ENCODE measurements around the gene EPB41L4A.

Gene EPB41L4A

DNA sequence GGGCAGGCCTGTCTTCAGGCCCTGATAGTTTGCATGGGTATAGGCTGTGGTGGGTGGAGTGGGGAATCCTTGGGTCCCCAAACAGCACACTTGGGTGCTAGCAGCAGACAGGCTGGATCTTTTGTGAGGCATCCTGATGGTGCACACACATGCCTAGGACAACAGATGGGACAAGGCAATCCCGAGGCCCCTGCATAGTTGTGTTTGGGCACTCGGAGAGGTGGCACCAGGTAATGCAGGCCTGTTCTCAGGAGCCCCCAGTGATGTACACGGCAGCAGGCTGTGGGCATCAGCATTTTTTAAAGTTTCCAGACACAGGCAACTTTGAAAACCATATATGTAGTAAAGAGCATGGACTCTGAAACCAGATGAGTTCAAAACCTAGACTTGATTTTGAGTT is 65.4 kb downstream of the EPB41L4A start:
- no peak for DNase-seq

DNA sequence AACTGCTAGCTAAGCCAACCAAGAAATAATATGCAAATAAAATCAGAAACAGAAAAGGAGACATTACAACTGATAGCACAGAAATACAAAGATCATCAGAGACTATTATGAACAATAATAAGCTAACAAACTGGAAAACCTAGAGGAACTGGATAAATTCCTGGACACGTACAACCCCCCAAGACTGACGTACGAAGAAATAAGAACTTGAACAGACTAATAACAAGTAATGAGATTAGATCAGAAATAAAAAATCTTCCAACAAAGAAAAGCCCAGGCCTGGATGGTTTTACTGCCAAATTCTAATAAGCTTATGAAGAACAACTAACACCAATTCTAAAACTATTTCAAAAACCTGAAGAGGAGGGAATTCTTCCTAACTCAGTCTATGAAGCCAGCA is 67.9 kb downstream of the EPB41L4A start:
- DNase-seq: no peak

- DNase-seq: no peak
Observed at GRCh38 chr5:112350626-112351025, 68.5 kb downstream of the EPB41L4A start.

DNA sequence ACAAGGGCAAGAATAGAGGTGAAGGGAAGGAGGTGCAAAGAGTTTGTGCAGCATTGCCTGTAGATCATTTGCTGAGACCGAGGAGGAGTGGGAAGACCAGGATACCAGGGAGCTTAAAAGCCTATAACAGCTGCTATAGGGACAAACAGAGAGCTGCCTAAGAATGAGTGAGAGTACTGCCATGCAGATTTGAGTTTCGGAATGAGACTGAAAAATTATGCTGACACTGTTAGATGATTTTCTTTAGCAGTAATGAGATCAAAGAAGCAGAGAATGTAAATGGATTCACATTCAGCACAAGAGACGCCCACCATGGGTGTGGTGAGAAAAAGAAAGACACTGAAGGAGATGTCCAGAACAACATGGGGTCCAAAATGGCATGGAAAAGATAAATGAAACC is 69.7 kb downstream of the EPB41L4A start:
- DNase-seq: no peak

DNA sequence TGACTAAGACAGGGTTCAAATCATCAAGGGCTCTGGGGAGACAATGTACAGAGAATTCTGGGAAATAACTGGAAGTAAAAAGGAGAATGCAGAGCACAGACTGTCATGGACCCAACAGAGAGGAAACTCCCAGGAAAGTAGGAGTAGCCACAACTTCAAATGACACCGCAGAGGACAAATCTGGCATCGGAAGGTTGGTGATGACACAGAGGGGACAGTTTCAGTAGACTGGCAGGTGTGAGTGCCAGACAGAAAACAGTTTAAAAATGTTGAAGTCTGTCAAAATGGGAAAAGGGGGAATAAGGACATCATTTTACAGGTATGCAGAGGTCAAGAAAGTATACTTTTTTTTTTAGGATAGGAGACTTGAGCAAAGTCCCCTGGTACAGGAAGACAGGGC is 70.2 kb downstream of the EPB41L4A start:
- no peak for DNase-seq

DNA sequence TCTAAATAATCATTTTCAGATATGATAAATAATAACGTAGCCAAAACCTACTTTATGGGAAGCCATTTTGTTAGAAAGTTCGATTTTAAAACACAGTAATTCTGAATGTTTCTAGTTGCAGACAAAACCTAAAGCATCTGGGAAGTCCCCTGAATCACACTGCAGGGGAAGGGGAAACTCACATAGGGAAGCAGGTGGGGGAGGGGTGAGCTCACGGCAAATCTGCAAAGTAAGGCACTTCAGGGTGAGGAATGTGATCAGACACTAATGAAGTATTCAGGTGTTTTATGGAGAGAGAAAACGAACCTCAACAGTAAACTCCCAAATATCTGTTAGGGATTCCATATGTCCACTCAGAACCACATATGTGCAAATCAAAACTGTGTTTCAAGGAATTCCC is 70.7 kb downstream of the EPB41L4A start:
- DNase-seq: no peak

DNA sequence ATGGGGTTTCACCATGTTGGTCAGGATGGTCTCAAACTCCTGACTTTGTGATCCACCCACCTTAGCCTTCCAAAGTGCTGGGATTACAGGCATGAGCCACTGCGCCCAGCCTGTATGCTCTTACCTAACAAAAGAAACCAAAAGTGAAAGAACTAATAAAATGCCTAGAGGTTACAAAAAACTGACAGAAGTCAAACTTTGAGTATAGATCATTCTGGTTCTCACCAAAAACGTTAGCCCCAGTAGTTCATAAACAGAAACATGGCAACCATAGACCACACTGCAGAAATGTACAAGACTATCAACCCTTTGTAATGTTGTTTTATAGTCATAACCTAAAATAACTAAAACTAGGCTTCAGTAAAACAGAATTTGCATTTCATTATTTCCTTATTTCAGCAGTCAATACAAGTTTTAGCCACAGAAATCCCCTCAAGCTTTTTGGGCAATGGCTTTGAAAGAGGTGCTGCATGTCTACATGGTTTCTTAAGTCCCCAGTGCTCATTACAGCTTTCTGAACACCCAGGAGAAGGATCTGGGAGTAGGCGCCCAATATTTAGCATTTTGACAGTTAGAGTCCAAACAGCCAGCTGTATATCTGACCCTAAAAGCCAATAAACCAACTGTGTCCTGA is 72.5 kb downstream of the EPB41L4A start:
- no peak for DNase-seq

DNA sequence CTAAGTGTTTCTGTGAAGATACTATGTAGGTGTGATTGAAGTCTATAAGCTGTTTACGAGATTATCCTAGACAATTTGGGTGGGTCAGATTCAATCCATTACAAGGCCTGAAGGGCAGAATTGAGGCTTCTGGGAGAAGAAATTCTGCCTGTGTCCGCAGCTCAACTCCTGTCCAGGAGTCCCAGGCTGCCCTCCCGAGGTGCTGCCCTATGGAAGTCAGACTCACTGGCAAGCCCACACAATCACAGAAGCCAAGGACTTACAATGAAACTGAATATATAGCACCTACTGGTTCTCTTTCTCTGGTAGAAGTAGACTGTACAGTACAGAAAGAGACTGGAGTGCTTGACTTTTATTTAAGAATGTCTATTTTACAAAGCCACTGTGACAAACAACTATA is 74.5 kb downstream of the EPB41L4A start:
- no peak for DNase-seq

- no peak for DNase-seq
Observed at GRCh38 chr5:112342389-112342788, 76.7 kb downstream of the EPB41L4A start.

DNA sequence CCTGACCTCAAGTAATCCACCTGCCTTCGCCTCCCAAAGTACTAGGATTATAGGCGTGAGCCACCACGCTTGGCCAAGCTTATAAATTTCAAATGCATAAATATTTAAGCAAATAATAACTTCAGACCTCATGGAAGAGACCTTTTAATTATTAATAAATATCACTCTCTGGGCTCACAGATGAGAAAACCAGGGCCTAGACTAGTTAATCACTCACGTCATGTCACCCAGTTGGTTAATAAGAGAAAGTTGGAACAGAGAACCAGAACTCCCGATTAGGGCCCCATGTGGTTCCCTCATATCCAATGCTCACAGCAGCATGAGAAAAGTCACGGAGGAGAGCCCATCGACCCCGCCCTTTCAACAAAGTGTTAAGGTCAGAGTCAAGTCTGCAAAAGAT is 79.3 kb downstream of the EPB41L4A start:
- DNase-seq: no peak

DNA sequence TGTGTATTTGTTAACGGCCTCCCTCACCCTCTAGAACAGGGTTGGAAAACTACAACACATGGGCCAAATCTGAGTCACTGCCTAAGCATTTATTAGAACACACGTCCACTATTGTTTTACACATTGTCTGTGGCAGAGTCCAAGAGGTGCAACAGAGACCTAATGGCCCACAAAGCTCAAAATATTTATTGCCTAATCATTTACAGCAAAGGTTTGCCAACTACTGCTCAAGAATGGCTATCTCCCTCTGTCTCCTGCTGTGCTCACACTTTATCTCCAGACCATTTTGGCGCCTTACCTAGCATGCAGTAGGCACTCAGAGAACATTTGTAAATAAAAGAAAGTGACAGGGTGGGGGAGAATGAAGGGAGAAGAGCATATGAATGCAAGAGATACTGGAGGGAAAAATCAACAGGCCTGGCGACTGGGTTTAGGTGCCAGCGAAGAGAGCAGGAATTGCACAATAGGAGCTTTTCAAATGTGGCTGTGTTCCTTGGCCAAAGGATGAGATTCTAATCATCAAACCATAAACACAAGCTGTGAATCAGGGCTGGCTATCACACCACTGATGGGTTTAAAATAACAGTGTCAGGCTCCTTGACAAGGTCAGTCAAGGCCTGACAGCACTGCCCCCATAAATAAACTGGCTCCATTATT is 80.3 kb downstream of the EPB41L4A start:
- no peak for DNase-seq

DNA sequence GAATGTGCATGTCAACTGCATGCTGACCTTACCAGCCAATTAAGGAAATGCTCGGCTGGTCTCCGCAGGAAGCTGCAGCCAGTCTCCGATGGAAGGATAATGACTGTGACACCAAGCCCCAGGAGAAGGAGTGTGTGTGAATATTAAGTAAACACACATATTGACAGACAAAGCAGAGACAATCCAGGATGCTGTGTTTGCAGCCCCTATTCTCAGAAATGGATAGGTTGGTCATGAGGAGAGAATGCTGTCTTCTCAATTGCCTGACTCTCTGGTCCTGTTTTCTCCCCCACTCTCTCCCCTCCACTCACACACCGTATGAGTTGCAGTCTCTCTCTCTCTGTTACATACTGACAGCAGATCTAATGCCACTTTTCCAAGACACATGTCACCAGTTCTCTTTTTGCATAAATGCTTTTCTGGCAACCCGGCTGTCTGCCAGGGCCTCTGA is 85.7 kb downstream of the EPB41L4A start:
- no peak for DNase-seq

GRCh38 chr5:112331892-112332291 is 87.2 kb downstream of the EPB41L4A start:
- DNase-seq: no peak

- no peak for DNase-seq
Observed at GRCh38 chr5:112329419-112330090, 89.5 kb downstream of the EPB41L4A start.

GRCh38 chr5:112323166-112323565 is 95.9 kb downstream of the EPB41L4A start:
- no peak for DNase-seq

- no peak for DNase-seq
Observed at GRCh38 chr5:112320408-112320807, 98.7 kb downstream of the EPB41L4A start.

DNA sequence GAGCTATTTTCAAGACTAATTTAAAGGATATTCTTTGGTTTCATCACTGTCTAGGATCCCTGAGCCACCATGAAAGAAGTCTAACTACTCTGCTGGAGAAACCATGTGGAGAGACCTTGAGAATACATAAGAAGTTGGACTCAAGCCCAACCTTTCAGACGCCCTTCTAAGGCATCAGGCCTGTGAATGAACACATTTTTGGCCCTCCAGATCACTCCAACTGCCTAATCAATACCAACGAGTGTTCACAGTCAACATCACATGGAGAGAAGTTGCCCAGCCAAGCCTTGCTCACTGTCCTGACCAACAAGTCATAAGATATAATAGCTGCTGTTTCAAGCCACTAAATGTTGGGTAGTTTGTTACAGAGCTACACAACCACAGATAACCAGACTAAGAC is 100.7 kb downstream of the EPB41L4A start:
- no peak for DNase-seq

DNA sequence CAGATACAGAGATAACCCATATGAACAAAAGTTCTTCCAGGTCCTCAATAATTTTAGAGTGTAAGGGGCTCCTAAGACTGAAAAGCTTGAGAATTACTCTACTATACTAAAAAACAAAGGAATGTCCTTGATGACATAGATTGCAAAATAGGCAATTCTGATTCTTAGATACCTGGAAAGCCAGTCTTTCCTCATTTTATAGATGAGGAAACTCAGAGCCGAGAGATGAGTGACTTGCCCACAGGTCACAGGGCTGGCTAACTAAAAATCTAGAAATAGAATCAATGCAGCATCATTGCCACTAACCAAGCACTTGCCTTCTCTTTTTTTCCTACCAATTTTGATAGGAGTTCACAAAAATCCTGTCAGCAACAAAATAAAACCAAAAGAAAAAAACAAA is 101.2 kb downstream of the EPB41L4A start:
- DNase-seq: no peak

GRCh38 chr5:112316731-112317130 is 102.3 kb downstream of the EPB41L4A start:
- no peak for DNase-seq

DNA sequence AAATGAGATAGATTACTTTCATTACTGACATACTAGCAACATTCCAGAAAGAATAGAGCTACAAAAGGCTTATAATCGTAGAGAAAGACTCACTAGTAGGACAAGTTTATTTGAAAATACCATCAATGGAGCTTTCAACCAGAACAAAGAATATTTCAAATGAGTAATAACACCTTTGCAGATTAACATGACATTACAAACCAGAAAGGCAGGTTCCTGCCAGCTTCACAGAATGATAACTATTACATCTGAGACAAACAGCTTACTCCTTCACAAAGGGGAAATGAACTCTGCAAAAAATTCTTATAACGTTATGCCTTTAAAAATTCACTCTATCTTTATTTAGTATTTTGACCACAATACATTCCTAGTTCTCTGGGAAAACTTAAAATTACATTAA is 103.1 kb downstream of the EPB41L4A start:
- no peak for DNase-seq

- DNase-seq: no peak
Observed at GRCh38 chr5:112312295-112313275, 106.5 kb downstream of the EPB41L4A start.

GRCh38 chr5:112310746-112311145 is 108.3 kb downstream of the EPB41L4A start:
- no peak for DNase-seq

GRCh38 chr5:112308608-112309007 is 110.5 kb downstream of the EPB41L4A start:
- no peak for DNase-seq

Data from NCI-H510A (cell line).